PC-9 (cell line): ENCODE results near the gene NARF.

Experiments
- EZH2 ChIP-seq: fragments of 200-600 bp; sonication (generic); IDR thresholded peaks from 2 replicates; pipeline ENCODE4 v1.8.0; 2017; ENCODE audit warnings: antibody characterized with exemption, low read depth
- TF ChIP-seq, protein P1 (sequence below): fragments of 200-600 bp; sonication (generic); conservative IDR thresholded peaks from 2 replicates; pipeline ENCODE4 v1.6.1; 2017; ENCODE audit warnings: mixed run types, antibody characterized with exemption, mild to moderate bottlenecking, moderate library complexity

DNA sequence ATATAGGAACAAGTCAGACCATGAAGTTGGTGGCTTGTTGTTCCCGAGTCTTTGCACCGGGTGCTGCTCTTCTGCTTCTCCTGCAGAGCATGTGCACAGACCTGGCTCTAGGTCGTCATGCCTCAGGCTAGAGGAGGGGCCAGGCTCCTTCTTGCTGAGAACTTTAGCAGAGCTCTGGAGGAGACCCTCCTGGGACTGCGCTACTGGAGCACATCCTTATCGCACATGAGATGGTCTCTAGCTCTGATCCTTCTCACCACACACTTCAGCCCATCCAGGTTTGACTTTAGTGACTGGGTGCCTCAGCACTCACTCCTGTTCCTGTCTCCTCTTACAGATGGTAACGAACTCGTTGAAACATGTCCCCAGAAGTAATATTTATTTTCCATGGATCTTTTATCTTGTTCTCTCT lies 75.9 kb downstream of the NARF start:
- TF ChIP-seq, protein P1, sequence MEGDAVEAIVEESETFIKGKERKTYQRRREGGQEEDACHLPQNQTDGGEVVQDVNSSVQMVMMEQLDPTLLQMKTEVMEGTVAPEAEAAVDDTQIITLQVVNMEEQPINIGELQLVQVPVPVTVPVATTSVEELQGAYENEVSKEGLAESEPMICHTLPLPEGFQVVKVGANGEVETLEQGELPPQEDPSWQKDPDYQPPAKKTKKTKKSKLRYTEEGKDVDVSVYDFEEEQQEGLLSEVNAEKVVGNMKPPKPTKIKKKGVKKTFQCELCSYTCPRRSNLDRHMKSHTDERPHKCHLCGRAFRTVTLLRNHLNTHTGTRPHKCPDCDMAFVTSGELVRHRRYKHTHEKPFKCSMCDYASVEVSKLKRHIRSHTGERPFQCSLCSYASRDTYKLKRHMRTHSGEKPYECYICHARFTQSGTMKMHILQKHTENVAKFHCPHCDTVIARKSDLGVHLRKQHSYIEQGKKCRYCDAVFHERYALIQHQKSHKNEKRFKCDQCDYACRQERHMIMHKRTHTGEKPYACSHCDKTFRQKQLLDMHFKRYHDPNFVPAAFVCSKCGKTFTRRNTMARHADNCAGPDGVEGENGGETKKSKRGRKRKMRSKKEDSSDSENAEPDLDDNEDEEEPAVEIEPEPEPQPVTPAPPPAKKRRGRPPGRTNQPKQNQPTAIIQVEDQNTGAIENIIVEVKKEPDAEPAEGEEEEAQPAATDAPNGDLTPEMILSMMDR, result no peak
- no peak for TF ChIP-seq EZH2
